Stimulated activated CD4-positive, alpha-beta T cell treated with anti-CD3 and anti-CD28 coated beads, Interleukin-15, amount 100 ng/mL, for 1 hour (primary cell): ENCODE results near the gene PTPRN2.
"Not testable (repeated sequence)": the region's sequence is repeated elsewhere in the genome, so short reads cannot be mapped to it uniquely, and the experiment has no call there.

Experiments used
- DNase-seq, 2 donors: peaks; one replicate each; pipeline ENCODE4 v3.0.0-alpha.2; 2020; ENCODE audit warnings: low read depth in 1 of 2, low spot score in 1 of 2

PTPRN2 gene

DNA sequence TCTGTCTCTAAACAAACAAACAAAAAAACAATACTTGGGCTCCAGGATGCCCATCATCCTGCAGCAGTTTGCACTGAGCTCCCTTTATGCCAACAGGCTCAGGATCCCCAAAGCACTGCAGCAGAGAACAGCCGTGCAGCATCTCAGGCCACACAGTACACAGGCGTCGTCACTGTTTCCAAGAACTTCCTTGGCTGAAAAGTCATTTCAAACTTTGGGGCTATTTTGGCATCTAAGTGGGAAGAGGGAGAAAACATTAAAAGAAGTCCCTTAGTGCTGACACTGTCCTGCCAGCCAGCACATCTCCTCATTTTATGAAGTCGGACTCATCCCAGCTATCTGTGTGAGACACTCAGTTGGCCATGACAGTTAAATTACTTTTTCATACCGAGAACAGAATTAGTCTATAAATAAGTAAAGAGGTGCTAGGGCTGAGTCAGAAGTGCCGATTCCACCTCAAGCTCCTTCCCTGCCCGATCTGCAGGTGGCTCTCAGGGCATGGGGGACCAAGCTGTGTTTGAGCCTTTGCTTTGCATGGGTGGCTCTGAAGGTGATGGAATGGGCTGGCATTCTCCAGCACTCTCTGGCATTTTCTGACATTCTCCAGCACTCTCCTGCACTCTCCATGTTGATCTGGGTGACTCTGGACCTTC is 68.5 kb downstream of the PTPRN2 start:
- DNase-seq, result no peak

DNA sequence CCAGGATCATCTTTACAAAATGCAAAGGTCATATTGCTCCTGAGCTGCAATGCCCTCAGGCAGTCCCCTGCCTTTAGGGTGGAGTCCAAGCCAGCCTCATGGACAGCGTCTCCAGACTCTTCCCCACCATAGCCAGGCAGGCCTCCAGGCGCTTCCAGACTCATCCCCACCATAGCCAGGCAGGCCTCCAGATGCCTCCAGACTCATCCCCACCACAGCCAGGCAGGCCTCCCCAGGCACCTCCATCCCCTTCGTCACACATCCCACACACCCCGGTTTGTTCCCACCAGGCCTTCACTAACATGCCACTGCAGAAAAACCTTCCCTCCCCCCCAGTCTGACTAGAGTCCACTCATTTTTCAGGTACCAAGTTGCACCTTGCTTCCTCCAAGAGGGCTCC is 70.1 kb downstream of the PTPRN2 start:
- DNase-seq, result no peak

DNA sequence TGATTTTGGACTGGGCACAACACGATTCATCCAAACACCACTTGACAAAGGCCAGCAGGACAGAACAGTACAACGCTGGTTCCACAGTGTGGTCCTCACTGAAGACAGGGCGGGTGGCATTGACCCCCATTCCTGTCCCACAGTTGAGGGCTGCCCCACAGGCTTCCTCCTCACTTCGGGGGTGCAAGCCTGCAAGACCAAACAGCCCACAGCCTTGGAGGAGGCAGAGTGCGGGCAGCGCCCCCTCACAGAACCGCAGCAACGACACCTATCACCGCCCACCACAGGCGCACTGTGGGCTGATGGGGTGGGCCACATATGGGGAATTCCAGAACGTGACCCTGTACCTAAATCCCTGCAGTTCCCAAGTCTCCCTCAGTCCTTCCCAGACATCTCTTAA is 70.6 kb downstream of the PTPRN2 start:
- DNase-seq, result no peak

DNA sequence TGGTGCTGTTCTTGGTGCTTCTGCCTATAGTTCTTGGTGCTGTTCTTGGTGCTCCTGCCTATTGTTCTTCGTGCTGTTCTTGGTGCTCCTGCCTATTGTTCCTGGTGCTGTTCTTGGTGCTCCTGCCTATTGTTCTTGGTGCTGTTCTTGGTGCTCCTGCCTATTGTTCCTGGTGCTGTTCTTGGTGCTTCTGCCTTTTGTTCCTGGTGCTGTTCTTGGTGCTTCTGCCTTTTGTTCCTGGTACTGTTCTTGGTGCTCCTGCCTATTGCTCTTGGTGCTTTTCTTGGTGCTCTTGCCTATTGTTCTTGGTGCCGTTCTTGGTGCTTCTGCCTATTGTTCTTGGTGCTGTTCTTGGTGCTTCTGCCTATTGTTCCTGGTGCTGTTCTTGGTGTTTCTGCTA is 71.1 kb downstream of the PTPRN2 start:
- DNase-seq, result no peak

DNA sequence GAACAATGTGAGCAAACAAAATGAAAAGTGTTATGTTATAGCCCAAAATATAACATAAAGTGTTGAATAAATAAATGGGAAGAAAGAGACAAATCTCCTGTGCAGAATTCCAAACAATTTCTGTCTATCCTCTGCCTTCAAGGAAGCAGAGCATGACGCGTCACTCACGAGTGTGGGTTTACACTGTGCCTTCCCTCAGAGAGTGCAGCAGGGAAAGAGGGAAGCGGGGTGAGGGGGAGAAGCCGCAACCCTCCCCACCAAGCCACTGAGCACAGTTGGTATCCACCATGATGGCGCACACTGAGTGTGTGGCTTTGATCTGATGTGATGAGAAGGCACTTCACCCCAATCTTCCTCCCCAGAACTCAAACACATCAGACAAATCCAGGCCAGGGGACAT is 74.8 kb downstream of the PTPRN2 start:
- DNase-seq, result no peak

DNA sequence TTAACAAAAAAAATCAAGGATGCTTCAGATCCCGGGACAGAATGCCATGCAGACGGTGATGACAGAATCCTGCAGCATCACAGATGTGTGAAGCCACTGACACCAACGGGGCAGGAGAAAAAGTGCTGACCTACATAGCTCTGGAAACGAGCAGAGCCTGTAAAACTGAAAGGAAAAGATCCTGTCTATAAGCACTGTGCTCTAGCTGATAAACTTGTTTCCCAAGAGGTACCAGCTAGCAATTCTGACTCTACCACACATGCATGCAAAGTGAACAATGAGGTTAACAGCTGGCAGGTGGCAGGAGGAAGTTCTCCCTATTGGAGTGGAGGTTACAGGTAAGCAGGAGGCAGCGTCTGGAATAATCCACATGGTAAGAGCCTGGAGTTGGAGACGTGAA is 75.6 kb downstream of the PTPRN2 start:
- DNase-seq, result no peak

DNA sequence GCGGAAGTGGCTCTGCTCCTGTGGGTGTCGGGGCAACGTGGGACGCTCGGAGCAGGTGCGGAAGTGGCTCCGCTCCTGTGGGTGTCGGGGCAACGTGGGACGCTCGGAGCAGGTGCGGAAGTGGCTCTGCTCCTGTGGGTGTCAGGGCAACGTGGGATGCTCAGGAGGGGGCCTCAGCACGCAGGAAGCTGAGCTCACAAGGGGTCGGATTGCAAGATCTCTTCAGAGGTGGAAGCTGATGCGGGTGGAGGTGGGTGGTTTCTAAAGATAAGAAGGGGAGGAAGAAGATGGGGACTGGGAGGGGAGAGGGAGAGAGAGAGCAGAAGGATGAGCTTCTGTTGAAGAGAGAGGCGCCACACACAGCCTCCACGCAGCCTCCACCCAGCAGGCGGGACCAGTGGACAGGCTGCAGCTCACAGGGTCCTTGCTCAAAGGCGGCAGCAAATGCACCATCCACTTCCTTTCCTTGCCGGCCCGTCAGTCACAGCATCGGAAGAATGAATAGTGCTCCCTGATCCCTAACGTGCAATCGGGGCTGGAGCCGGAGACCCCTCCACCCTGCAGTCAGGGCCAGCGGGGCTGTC is 78.7 kb downstream of the PTPRN2 start:
- no peak for DNase-seq

DNA sequence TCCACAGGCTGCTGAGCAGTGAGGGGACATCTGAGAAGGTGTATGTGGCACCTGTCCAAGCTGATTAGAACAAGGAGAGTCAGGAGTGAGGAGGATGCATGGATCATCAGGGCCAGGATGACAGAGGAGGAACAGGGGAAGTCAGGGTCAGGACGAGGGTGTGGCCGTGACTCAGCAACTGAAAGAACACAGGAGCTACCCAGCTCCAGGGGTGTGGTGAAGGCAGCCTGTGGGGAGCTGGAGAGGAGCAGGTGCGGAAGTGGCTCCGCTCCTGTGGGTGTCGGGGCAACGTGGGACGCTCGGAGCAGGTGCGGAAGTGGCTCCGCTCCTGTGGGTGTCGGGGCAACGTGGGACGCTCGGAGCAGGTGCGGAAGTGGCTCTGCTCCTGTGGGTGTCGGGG is 79.3 kb downstream of the PTPRN2 start:
- DNase-seq, result not testable (repeated sequence)

DNA sequence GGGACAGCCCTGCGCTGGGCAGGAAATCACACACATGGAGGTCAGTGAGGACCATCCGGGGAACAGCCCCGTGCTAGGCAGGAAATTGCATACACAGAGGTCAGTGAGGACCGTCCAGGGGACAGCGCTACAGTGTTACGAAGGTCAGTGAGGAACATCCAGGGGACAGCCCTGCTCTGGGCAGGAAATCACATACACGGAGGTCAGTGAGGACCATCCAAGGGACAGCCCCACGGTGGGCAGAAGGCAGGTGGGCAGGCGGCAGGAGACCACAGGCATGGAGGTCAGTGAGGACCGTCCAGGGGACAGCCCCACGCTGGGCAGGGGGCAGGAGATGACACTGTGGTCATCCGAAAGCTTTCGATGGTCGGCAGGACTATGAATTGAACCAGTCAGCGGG is 79.7 kb downstream of the PTPRN2 start:
- DNase-seq, result no peak

DNA sequence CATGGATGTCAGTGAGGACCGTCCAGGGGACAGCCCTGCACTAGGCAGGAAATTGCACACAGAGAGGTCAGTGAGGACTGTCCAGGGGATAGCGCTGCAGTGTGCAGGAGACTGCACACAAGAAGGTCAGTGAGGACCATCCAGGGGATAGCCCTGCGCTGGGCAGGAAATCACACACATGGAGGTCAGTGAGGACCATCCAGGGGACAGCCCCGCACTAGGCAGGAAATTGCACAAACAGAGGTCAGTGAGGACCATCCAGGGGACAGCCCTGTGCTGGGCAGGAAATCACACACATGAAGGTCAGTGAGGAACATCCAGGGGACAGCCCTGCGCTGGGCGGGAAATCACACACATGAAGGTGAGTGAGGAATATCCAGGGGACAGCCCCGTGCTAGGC is 80.4 kb downstream of the PTPRN2 start:
- not testable (repeated sequence) for DNase-seq

DNA sequence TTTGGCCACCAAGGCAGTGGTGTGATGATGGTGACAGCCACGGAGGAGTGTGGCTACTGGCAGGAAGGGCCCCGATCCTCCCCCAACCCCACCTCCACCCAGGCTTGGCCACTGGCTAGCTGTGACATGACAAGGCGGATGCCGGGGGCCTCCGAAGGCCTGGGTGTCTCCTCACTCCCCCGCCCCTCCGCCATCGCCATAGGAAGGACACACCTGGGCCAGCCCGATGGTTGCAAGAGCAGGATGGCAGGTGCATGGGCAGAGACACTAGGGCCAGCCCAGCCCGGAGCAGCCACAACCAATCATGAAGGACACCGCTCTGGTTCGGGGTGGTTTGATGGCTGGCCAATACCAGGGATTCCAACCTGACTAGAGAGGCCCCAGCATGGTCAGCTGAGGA is 81.0 kb downstream of the PTPRN2 start:
- no peak for DNase-seq

DNA sequence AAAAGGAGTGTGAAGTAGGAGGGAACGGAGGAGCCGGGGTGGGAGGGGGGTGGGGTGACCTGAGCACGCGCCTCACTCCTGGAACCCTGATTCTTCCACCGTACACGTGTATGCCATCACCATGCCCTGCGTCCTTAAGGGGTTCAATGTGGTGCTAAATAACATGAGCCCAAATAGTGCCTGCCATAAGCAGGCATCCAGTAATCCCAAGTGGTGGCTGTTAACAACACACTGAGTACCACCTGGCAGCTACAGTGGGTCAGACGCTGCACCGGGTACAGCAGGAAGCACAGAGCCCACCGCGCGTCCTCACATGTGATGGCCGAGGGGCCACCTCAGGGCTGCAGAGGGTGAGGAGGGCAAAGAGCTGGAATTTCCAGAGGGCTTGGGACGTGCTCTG is 81.9 kb downstream of the PTPRN2 start:
- no peak for DNase-seq

DNA sequence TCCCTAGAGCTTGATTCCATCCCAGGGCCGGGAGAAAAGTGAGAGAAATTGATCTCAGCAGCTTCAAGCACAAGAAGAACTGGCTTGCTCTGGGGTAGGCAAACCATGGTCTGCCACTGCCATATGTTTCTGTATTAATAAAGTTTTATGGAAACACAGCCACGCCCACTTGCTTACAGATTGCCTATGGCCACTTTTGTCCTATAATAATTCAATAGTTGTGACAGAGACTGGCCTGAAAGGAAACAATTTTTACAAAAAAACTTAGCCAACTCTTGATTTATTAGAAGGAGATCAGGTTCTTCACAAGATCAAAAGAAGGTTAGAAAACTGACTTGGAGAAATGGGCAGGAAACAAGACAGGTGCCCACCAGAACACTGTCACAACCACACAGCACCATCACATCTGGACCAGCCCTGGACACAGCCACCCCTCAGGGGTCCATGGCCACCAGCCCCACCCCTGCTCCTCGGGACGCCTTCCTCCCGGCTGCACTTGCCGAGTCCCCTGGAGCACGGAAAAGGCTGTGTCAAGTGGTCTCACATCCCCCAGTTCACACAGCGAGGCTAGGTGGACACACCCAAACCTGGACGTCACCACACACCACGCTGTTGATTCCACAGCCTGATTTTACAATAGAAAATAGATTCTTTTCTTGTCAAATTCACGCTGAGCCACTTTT is 85.4 kb downstream of the PTPRN2 start:
- no peak for DNase-seq

DNA sequence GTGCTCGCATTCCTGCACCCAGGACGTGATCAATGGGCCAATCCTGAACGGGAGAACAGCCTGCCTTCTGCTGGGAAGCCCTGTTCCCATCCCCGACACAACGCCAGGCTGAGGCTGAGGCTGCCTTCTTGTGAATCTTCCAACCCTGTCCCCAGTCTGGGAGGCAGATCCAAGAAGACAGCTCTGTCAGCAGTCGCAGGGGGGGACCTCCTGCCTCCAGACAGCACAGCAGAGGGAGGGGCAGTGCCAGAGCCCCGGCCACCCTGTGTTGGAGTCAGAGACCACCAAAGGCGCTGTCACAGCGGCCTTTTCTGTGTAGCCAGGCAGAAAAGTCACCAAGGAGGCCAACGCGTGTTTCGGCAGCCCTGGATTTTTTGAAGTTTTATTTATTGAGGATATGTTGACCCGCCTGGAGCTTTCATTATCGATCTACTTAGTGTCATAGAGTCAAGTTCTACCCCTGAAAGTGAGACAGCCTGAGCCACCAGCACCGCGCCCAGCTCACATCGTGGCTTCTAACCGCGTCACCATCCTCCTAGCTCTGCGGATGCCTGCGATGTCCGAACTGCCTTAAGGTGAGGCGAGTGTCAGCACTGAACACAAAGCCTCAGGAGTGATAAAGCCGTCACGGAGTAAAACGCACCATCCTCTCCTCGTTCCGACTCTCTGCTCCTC is 86.1 kb downstream of the PTPRN2 start:
- DNase-seq, result no peak

DNA sequence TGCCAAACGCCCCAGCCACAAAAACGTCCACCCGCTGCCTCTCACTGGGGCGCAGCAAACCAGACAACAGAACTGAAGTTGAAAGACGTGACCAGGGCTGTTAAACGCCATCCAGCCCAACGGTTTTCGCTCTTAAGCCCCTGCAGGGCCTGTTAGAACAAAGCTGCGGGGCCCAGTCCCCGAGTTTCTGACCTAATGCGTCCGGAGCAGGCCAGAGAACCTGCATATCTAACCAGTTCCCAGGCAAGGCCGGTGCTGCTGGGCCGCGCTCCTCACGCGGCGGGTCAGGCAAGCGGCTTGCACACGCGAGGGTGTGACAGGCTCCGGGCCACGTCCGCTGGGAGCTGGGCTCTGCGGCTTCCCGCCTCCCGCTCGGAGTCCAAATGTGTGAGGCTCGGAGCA is 87.0 kb downstream of the PTPRN2 start:
- DNase-seq, result no peak

DNA sequence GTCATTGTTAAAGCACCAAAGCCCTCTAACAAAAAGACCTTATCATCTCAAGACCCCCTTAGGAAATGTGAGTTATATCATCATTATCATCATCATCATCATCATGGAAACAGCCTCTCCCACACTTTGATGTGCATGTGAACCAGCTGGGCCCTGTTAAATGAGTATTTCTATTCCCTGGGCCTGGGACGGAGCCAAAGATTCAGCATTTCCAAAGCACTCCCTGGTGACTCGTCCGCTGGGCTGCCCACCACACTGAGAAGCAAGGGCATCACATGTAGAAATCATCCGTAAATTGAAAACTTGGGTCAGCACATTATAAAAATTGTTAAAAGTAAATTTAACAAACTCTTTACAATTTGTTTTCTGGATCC is 88.6 kb downstream of the PTPRN2 start:
- DNase-seq, result no peak

DNA sequence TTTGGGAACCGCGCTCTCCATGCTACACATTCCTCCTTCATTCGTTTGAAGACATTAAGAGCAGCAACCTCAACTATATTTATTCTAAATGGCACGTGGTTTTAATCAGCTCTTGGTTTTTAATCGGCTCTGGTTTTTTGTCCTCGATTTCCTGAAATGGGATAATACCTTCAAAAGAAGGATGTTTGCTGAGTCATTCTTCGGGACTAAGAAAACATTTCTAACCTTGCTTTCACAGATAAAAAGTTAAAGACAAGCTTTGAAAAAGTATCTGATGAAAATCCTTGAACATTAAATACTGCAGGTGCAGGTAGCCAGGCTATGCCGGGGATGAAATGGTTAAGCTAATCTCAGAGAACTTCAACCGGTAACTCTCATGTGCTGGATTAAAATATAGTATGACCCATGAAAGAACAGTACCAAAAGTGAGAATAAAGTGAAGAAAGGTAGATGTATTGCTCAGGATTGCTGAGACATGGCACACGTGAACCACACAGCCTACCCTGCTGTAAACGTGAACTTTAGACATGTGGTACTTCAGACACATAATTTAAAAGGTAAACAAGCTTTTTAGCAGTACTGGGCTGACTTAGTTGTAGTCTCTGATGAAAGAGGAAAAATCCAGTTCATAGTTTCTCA is 89.1 kb downstream of the PTPRN2 start:
- no peak for DNase-seq

DNA sequence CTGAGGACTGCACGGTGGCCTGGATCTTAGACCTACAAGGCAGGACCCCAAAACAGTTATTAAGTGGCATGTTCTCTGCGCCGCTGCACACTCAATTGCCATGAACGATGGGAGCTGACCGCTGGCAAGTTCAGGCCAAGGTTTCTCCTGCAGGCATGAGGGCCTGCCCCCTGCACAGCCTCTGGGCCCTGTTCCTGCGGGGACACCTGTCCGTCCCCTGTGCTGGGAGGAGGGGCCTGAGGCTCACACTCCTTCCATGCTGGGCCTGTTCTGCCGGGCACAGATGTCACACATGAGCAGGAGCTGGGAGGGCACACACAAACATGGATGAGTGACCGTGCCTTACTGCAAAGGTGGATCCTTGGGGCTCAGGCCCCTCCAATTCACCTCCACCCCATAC is 90.0 kb downstream of the PTPRN2 start:
- no peak for DNase-seq

DNA sequence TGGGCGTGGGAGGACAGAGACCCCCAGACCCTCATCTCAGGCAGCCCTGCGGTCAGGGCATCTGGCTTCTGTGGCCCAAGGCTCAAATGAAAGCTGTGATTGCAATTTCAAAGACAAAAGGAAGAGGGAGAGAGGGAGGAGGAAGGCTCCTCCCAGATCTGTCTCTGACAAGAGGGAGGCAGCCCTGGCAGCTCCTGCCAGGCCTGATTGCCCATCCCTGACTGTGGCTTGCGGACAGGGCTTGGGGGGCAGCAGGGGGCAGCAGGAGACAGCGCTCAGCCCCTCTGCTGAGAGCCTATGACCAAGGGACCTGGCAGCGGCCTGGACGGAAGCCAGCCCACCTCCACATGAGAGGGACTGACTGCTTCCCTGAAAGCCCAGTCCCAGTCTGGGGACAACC is 91.8 kb downstream of the PTPRN2 start:
- DNase-seq, result no peak

DNA sequence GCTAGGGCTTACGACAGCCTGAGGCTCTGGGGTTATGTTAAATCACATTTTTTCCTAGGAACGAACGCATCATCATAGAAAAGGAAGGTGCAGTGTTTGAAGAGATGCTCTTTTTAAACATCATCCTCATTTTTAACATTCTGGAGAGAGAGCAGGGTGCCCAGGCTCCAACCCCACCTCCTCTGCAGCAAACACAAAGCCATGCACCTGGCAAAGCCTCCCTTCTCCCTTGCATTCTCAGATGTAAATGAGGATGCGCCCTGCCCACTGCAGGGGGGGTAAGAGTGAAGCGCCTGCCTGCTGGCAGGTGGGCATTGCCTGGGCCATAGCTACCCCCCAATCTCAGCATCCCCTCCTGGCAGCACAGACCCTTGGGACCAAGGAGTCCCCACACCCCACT is 92.4 kb downstream of the PTPRN2 start:
- no peak for DNase-seq

DNA sequence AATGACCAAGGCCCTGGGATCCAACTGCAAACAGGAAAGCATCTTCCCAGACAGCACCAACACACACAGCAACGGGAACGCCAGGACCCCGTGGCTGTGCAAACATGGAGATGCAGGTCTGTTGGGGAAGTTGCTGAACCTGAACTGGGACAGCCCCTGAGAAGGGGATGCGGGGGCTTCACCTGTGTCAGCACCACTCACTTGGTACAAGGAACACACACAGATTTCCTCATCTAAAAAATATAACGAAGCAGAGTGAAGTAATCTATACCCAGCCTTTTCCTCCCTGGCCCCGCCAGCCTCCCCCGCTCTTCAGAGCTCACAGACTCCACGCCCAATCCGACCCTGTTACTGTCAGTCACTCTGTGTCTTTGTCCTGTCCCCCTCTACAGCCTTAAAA is 93.0 kb downstream of the PTPRN2 start:
- no peak for DNase-seq

DNA sequence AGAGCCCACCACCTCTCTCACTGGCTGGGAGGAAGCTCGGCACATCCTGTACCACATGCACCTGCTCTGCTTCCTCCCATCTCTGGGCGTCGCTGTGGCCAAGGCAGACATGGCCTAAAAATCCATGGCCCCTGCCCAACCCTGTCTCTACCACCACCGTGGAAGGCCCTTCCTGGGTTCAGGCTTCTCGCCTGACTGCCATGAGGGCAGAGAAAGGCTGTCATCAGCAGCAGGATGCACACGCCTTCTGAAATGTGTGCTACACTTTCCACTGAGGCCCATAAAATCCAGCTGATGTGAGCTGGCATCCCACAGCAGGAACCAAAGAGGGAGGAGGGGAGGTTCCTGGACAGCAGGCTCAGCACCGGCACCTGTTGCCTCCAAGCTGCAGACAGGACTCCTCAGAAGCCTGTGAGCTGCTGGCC is 93.4 kb downstream of the PTPRN2 start:
- DNase-seq, result no peak
